Adrenal gland (tissue), 12 donors: ENCODE data around the gene CC2D2A. TPM values are rescaled to one million over a fixed set of nuclear protein-coding genes. Genes with fewer than 3 reads are reported as not detected.

Source experiments
- DNase-seq, 7 donors: peaks; one replicate each; pipeline ENCODE4 v3.0.0-alpha.2; 2019 to 2020
- H3K27ac ChIP-seq, 5 donors: fragments of 200-600 bp; sonication (generic) in 4 of 5; 1 replicate in 3 of 5; 2 replicates in 2 of 5; pipeline versions ENCODE4 v1.5.1 to v1.8.0; 2016 to 2020; ENCODE audit warnings: mild to moderate bottlenecking in 1 of 5
- H3K27me3 ChIP-seq: fragments of 200-600 bp; 2 replicates; pipeline ENCODE4 v1.8.0; 2021
- H3K36me3 ChIP-seq, 2 donors: fragments of 200-600 bp; replicated peaks in 1 of 2; 1 replicate in 1 of 2; 2 replicates in 1 of 2; pipeline versions ENCODE4 v1.5.1 to v1.8.0; 2018 to 2022
- H3K4me1 ChIP-seq, 2 donors: fragments of 200-600 bp; replicated peaks in 1 of 2; 1 replicate in 1 of 2; 2 replicates in 1 of 2; pipeline versions ENCODE4 v1.5.1 to v1.8.0; 2018 to 2021
- H3K4me3 ChIP-seq, 4 donors: fragments of 200-600 bp; sonication (generic) in 3 of 4; one replicate each; pipeline ENCODE4 v1.5.1; 2016 to 2018
- H3K9me3 ChIP-seq, 3 donors: fragments of 200-600 bp; sonication (generic) in 1 of 3; replicated peaks in 1 of 3; 1 replicate in 2 of 3; 2 replicates in 1 of 3; pipeline versions ENCODE4 v1.5.1 to v1.8.0; 2016 to 2021
- POLR2A ChIP-seq, 2 donors: fragments of 450-650 bp; IDR thresholded peaks; one replicate each; pipeline ENCODE4 v1.6.1; 2017; ENCODE audit warnings: antibody characterized with exemption in 2 of 2, mild to moderate bottlenecking in 2 of 2, moderate library complexity in 1 of 2
- WGBS, 4 donors: extraction: QIAGEN DNeasy Blood & Tissue Kit in 2 of 4; methylation state at CpG; one replicate each; pipeline versions ENCODE4 v1.1.5 to v1.1.7; 2013 to 2017; 5-methylcytosine and 5-hydroxymethylcytosine counted together
- intact Hi-C, 2 donors: fragments of 100-400 bp; cut with DNase I; formaldehyde crosslinking; loops; one replicate each; pipeline versions ENCODE4 v1.14.1 to v1.15.0; 2022 to 2023
- polyA plus RNA-seq, 3 donors: library from polyadenylated mRNA; stranded (reverse); fragments of 200-250 nt in 2 of 3; fragments of 350-450 nt in 1 of 3; fragmentation: Illumina TruSeq in 1 of 3; extraction: RNeasy Lipid Tissue Mini Kit (QIAGEN cat#74804) in 1 of 3; gene quantifications; one replicate each; pipeline ENCODE4 v1.2.3, GENCODE V29; 2013 to 2014
- total RNA-seq, 9 donors: library from RNA; depleted of rRNA in 4 of 9; stranded (reverse); fragments of >200 nt in 4 of 9; fragments of 120-200 nt in 1 of 9; fragmentation: NEBNext Ultra II Directional in 1 of 9; extraction: Animal tissue kit (Norgen Biotek cat#: 25700) in 1 of 9; gene quantifications; one replicate each; pipeline versions ENCODE4 v1.1.0 to v1.2.4, GENCODE V29; 2013 to 2023
- TF ChIP-seq, protein P1 (sequence below), 6 experiments: fragments of 450-650 bp in 4 of 6; fragments of 200-600 bp in 2 of 6; sonication (generic) in 1 of 6; IDR thresholded peaks; 1 replicate in 5 of 6; 2 replicates in 1 of 6; pipeline versions ENCODE4 v1.5.1 to v1.8.0; 2016 to 2021; ENCODE audit warnings: antibody characterized with exemption in 6 of 6, mild to moderate bottlenecking in 2 of 6, moderate library complexity in 1 of 6
- donor health status: healthy with polysubstance abuse.
- donor health status: Bipolar disorder and iron deficiency.
- donor health status: DM: yes; HTN: yes; CAD: no.
- donor health status: DM: no; HTN: no; CAD: no.
- donor health status: DM: no; HTN: no; CAD: no.
- donor health status: DM: yes; HTN: yes; CAD: no.

The CC2D2A gene
- total and polyA plus RNA-seq, 12 donors = 14.4 to 52.3 (median 20.9) TPM

DNA sequence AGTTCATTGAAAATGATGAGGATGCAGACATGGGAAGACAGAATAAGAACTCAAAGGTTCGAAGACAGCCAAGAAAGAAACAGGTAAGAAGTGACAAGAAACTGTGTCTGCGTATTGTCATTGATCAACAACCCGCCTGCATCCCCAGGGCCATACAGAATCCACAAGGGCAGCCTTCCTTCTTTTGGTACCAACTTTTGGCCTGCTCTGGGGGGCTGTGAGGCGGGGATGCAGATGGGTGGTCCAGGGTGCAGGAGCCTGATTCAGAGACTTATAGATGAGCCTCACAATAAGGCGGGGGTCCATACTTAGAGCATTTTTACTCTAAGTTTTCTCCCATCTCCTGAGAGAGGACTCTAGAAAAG, 9.0 kb downstream of the CC2D2A start:
- peaks cover 4 to 10% of the 10 kb centered on the region in 2 donors for H3K4me1 ChIP-seq
- intact Hi-C loops = loop anchor here in 1 of 2 donors (5.0 kb wide), 1 partner anchor 479 kb away; no protein-coding TSS in a partner anchor
- H3K36me3 ChIP-seq = no peaks in the 10 kb centered on the region

DNA sequence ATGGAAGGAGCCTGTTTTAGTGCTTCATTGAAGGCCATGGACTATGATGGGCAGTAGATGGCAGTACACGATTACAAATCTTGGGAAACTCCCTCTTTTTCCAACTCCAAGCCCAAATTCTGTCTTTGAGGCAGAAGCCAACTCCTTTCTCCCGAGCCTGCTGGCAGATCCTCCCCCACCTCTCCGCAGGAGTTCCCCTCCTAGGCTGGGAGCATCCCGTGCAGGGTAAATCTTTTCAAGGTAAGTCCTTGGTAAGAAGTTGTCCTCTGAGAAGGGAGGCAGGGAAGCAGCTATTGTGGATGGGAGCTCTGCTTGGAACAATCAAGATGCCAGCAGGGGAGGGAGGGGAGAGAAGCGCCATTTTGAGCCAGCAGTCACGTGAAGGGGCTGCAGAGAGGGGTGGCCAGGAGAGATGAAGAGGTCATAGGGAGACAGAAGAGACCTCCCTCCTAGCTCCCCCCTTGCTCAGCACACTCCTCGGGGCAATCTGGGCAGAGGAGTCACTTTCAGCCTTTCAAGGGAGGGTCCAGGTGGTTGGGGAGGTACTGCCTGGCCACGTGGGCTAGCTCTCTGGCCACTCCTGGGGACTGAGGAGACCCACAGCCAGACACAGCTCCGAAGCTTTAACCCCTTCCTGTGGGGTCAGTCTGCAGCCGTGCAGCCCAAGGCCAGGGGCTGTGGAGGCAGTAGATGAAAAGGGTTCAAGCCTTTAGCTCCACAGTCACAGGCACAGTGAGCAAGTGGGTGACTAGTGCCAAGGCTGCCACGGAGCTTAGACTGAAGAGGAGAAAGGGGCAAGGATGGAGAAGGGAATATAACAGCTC, 9.6 kb downstream of the CC2D2A start:
- WGBS, 4 donors = 11 to 22% (median 17%) methylated on average over 9 to 11 of the region's 11 CpGs
- intact Hi-C loops = loop anchor here in 1 of 2 donors (5.0 kb wide), 1 partner anchor 478 kb away; no protein-coding TSS in a partner anchor
- peak overlapping the region; percentile 6 to 53 (median 22) for H3K4me3 ChIP-seq
- H3K27ac ChIP-seq = peak overlapping the region; percentile 36 to 81 (median 45)
- H3K27me3 ChIP-seq = no peaks in the 10 kb centered on the region
- no peaks in the 10 kb centered on the region for H3K9me3 ChIP-seq
- peak; percentile 50 to 73 (median 67) for DNase-seq
- no peaks in the 10 kb centered on the region for H3K36me3 ChIP-seq
- H3K4me1 ChIP-seq = peaks cover 4 to 10% of the 10 kb centered on the region in 2 donors
- TF ChIP-seq, protein P1, sequence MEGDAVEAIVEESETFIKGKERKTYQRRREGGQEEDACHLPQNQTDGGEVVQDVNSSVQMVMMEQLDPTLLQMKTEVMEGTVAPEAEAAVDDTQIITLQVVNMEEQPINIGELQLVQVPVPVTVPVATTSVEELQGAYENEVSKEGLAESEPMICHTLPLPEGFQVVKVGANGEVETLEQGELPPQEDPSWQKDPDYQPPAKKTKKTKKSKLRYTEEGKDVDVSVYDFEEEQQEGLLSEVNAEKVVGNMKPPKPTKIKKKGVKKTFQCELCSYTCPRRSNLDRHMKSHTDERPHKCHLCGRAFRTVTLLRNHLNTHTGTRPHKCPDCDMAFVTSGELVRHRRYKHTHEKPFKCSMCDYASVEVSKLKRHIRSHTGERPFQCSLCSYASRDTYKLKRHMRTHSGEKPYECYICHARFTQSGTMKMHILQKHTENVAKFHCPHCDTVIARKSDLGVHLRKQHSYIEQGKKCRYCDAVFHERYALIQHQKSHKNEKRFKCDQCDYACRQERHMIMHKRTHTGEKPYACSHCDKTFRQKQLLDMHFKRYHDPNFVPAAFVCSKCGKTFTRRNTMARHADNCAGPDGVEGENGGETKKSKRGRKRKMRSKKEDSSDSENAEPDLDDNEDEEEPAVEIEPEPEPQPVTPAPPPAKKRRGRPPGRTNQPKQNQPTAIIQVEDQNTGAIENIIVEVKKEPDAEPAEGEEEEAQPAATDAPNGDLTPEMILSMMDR (IDR thresholded peaks at IDR 0.05) = peak; percentile 43 to 80 (median 70)
- TF ChIP-seq POLR2A (IDR thresholded peaks at IDR 0.05) = peak in 1 of 2 donors; percentile 29

More for the DNA sequence above, 9.0 kb downstream of the CC2D2A start:
- Histone ChIP-seq H3K4me3 (no peak overlapping the region), H3K27ac (peak overlapping the region in 1 of 5 donors; percentile 81), H3K9me3 (no peaks in the 10 kb centered on the region), H3K27me3 (no peaks in the 10 kb centered on the region)
- no peak for DNase-seq
- TF ChIP-seq POLR2A (IDR thresholded peaks at IDR 0.05) = no peak
- TF ChIP-seq, protein P1 (IDR thresholded peaks at IDR 0.05) = no peak
- WGBS, 4 donors = 52 to 60% (median 56%) methylated on average over 5 of the region's 5 CpGs

DNA sequence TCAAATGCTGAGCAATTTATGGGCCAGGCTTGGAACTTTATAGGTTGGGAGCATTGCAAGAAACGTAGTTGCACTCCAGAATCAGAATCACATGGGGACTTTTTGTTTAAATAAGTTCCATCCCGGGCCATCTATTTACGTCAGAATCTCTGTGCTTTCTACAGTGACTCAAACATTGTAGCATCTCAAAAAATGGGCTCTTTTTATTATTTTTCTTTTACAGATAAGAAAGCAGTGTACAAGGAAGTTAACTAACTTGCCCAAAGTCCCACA, 10.2 kb downstream of the CC2D2A start:
- H3K27me3 ChIP-seq = no peaks in the 10 kb centered on the region
- DNase-seq = peak in 1 of 7 donors; percentile 3
- no peaks in the 10 kb centered on the region for H3K9me3 ChIP-seq
- peak overlapping the region in 3 of 5 donors; percentile 44 to 81 (median 70) for H3K27ac ChIP-seq
- WGBS, 4 donors = 22 to 30% (median 24%) methylated on average over 3 of the region's 3 CpGs
- intact Hi-C loops = loop anchor here in 1 of 2 donors (5.0 to 10.0 kb wide), 3 partner anchors 167 to 477 kb away; no protein-coding TSS in a partner anchor
- H3K4me1 ChIP-seq = peaks cover 4 to 10% of the 10 kb centered on the region in 2 donors
- peak overlapping the region in 2 of 4 donors; percentile 34 to 53 for H3K4me3 ChIP-seq
- no peak for TF ChIP-seq POLR2A (IDR thresholded peaks at IDR 0.05)
- TF ChIP-seq, protein P1 (IDR thresholded peaks at IDR 0.05) = no peak
- H3K36me3 ChIP-seq = no peaks in the 10 kb centered on the region

DNA sequence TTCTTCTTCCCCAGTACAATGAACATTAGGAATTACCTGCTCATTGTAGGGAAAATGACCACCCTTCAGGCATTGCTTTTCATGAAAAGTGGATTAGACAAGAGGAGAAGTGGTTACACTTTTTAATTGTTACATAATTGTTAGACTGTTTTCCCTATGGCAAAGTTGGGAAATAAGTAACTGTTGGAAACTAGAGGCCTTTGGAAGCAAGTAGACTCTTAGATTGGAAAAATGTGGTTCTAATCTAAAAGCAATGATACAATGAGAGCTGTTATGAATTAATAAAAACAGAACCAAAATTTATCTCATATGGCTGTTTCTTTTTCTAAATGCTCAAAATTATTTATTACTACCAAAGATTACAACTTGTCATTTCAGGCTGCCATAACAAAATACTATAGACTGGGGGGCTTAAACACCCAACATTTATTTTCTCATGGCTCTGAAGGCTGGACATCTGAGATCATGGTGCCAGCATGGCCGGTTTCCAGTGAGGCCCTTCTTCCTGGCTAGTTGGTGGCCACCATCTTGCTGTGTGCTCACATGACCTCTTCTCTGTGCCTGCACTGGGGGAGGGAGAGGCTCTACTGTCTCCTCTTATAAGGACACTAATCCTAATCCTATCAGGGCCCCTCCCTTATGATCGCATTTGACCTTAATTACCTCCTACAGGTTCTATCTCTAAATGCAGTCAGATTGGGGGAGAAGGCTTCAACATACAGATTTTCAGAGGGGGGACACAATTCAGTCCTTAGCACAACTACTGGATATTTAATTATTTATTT, 12.5 kb downstream of the CC2D2A start:
- intact Hi-C loops = loop anchor here in 1 of 2 donors (5.0 to 10.0 kb wide), 2 partner anchors 165 to 403 kb away; no protein-coding TSS in a partner anchor
- DNase-seq = no peak
- WGBS, 4 donors = 88 to 96% (median 94%) methylated on average over 2 of the region's 2 CpGs
- H3K4me1 ChIP-seq = peaks cover 4 to 10% of the 10 kb centered on the region in 2 donors
- peaks cover 0 to 6% (median 0%) of the 10 kb centered on the region in 3 donors for H3K9me3 ChIP-seq
- H3K36me3 ChIP-seq = no peaks in the 10 kb centered on the region
- TF ChIP-seq, protein P1 (IDR thresholded peaks at IDR 0.05) = no peak
- TF ChIP-seq POLR2A (IDR thresholded peaks at IDR 0.05) = no peak
- no peak overlapping the region for H3K4me3 ChIP-seq
- no peak overlapping the region for H3K27ac ChIP-seq
- H3K27me3 ChIP-seq = no peaks in the 10 kb centered on the region
